Stimulated activated naive B cell treated with anti-CD40 and anti-IgM and Interleukin-4, amounts not matched to agents 10 μg/mL and 1 μg/mL and 100 μg/mL, for 72 hours (primary cell): ENCODE measurements around the gene COLQ.
"Not testable (repeated sequence)": the region's sequence is repeated elsewhere in the genome, so short reads cannot be mapped to it uniquely, and the experiment has no call there.

Experiments
- ATAC-seq, 2 donors: fragments of 150-1000 bp; cut with Tn5 transposase; replicated peaks; 2 replicates each; pipeline ENCODE4 v1.10.0; 2021; ENCODE audit warnings: moderate library complexity in 1 of 2
- DNase-seq: peaks from one replicate; pipeline ENCODE4 v3.0.0; 2021
- H3K27ac Mint-ChIP-seq: one replicate; pipeline ENCODE4 v1.8.0; 2022; ENCODE audit warnings: mild to moderate bottlenecking, mixed read lengths
- H3K27me3 Mint-ChIP-seq, 2 donors: one replicate each; pipeline ENCODE4 v1.8.0; 2022; ENCODE audit warnings: mixed read lengths in 2 of 2
- H3K36me3 Mint-ChIP-seq, 2 donors: one replicate each; pipeline ENCODE4 v1.8.0; 2022; ENCODE audit warnings: mixed read lengths in 2 of 2, mild to moderate bottlenecking in 1 of 2
- H3K4me1 Mint-ChIP-seq, 2 donors: one replicate each; pipeline ENCODE4 v1.8.0; 2022; ENCODE audit warnings: mixed read lengths in 2 of 2, mild to moderate bottlenecking in 1 of 2
- H3K4me3 Mint-ChIP-seq, 2 donors: one replicate each; pipeline ENCODE4 v1.8.0; 2022; ENCODE audit warnings: mild to moderate bottlenecking in 2 of 2, mixed read lengths in 2 of 2, moderate library complexity in 1 of 2
- H3K9me3 Mint-ChIP-seq, 2 donors: one replicate each; pipeline ENCODE4 v1.8.0; 2022; ENCODE audit warnings: mixed read lengths in 2 of 2, mild to moderate bottlenecking in 1 of 2

Gene COLQ

DNA sequence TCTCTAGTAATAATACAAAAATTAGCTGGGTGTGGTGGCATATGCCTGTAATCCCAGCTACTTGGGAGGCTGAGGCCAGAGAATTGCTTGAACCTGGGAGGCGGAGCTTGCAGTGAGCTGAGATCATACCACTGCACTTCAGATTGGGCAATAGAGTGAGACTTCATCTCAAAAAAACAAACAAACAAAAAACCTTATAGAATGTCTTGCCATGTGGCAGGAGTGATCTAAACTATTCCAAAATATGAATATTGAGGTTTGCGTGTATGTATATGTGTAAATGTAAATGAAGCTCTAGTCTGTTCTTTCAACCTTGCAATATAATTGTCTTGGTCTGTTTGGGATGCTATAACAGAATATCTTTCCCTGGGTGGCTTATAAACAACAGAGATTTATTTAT, 11.1 kb upstream of the COLQ start:
- H3K36me3 Mint-ChIP-seq, H3K4me3 Mint-ChIP-seq, H3K9me3 Mint-ChIP-seq, ATAC-seq, DNase-seq, H3K27ac Mint-ChIP-seq, H3K27me3 Mint-ChIP-seq: not testable (repeated sequence)
- H3K4me1 Mint-ChIP-seq: peaks cover 7 to 13% of the 10 kb centered on the region in 2 donors

GRCh38 chr3:15531346-15531745, 9.8 kb upstream of the COLQ start:
- Mint-ChIP-seq H3K4me1 (peaks cover 7 to 10% of the 10 kb centered on the region in 2 donors), H3K27ac (no peak overlapping the region), H3K27me3 (no peaks in the 10 kb centered on the region), H3K36me3 (peaks cover 0 to 2% of the 10 kb centered on the region in 2 donors), H3K4me3 (no peak overlapping the region), H3K9me3 (no peaks in the 10 kb centered on the region)
- DNase-seq: no peak
- ATAC-seq: no peak

- DNase-seq (no peak), ATAC-seq (no peak)
- H3K27ac Mint-ChIP-seq: no peak overlapping the region
- no peak overlapping the region for H3K4me3 Mint-ChIP-seq
- H3K27me3 Mint-ChIP-seq: no peaks in the 10 kb centered on the region
- H3K36me3 Mint-ChIP-seq: peaks cover 4% of the 10 kb centered on the region in 2 donors
- peaks cover 0 to 3% of the 10 kb centered on the region in 2 donors for H3K9me3 Mint-ChIP-seq
- no peaks in the 10 kb centered on the region for H3K4me1 Mint-ChIP-seq
These were observed 7.5 kb upstream of the COLQ start for GRCh38 chr3:15528854-15529537.

- H3K27me3 Mint-ChIP-seq: no peaks in the 10 kb centered on the region
- H3K4me3 Mint-ChIP-seq: no peak overlapping the region
- ATAC-seq: peak in 1 of 2 donors; percentile 48
- H3K27ac Mint-ChIP-seq: no peak overlapping the region
- H3K36me3 Mint-ChIP-seq: peaks cover 4% of the 10 kb centered on the region in 2 donors
- no peaks in the 10 kb centered on the region for H3K4me1 Mint-ChIP-seq
- no peak for DNase-seq
- H3K9me3 Mint-ChIP-seq: peaks cover 0 to 3% of the 10 kb centered on the region in 2 donors
These were observed 5.5 kb upstream of the COLQ start for GRCh38 chr3:15527031-15527459.

- no peak overlapping the region for H3K27ac Mint-ChIP-seq
- ATAC-seq (no peak), DNase-seq (no peak)
- H3K9me3 Mint-ChIP-seq: peaks cover 0 to 3% of the 10 kb centered on the region in 2 donors
- no peak overlapping the region for H3K4me3 Mint-ChIP-seq
- peaks cover 4% of the 10 kb centered on the region in 2 donors for H3K36me3 Mint-ChIP-seq
- peaks cover 8 to 10% of the 10 kb centered on the region in 2 donors for H3K4me1 Mint-ChIP-seq
- H3K27me3 Mint-ChIP-seq: peaks cover 8 to 11% of the 10 kb centered on the region in 2 donors
These were observed 4.3 kb upstream of the COLQ start for GRCh38 chr3:15525790-15526189.

DNA sequence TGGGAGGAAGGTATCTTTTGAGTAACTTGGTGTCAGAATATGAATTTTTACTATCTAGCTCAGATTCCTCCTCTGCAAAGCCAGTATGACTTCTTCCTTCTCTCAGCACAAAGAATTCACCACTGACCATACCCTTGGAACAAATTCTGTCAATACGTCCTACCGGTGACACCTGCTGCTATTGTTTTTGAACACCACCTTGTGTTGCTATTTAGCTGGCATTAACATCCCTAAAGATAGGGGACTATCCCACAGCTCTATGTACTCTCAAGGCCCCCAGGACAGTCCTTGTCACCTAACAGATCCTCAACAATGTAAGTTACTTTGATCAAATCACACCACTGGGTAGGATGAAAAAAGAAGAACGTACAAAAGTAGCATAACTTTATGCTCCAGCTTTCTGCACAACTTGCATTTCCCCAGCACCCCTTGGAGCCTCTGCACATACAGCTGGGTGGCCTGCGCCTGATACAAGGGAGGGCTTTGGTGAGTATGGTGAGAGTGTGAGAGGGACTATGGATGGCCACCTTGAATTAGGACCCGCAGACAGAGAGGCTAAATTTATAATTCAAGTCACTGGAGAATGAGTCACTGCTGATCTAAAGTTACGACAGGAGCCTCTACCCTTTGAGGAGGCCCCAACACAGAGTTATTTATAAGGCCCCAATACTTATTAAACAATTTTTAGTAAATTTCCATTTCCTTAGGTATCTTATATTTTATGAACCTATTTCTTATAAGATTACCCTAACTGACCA, 2.3 kb upstream of the COLQ start:
- H3K36me3 Mint-ChIP-seq: peaks cover 2 to 4% of the 10 kb centered on the region in 2 donors
- ATAC-seq (no peak), DNase-seq (no peak)
- H3K4me3 Mint-ChIP-seq: no peak overlapping the region
- H3K27me3 Mint-ChIP-seq: peaks cover 11 to 18% of the 10 kb centered on the region in 2 donors
- no peak overlapping the region for H3K27ac Mint-ChIP-seq
- peaks cover 0 to 3% of the 10 kb centered on the region in 2 donors for H3K9me3 Mint-ChIP-seq
- peaks cover 8 to 16% of the 10 kb centered on the region in 2 donors for H3K4me1 Mint-ChIP-seq

DNA sequence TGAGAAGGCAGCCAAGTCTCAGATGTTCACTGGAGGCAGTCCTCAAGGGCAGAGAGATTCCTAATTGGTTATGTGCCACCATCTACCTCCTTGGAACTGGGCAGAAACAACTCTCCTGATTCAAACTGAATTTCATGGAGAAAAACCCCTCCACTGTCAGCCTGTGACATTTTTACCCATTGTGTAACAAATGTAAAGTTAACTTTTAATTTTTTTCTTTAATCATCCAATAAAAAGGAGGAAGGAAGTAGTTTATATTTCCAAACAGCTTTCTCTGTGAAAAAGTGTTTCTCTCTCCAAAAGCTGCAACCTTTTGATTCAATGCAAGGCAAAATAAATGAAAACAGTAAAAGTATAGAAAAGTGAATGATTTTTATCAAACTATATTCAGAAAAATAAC, 510 bp upstream of the COLQ start:
- H3K27ac Mint-ChIP-seq: no peak overlapping the region
- ATAC-seq (no peak), DNase-seq (no peak)
- peaks cover 2 to 4% of the 10 kb centered on the region in 2 donors for H3K36me3 Mint-ChIP-seq
- peaks cover 8 to 16% of the 10 kb centered on the region in 2 donors for H3K4me1 Mint-ChIP-seq
- peaks cover 0 to 3% of the 10 kb centered on the region in 2 donors for H3K9me3 Mint-ChIP-seq
- H3K27me3 Mint-ChIP-seq: peaks cover 11 to 18% of the 10 kb centered on the region in 2 donors
- H3K4me3 Mint-ChIP-seq: no peak overlapping the region

DNA sequence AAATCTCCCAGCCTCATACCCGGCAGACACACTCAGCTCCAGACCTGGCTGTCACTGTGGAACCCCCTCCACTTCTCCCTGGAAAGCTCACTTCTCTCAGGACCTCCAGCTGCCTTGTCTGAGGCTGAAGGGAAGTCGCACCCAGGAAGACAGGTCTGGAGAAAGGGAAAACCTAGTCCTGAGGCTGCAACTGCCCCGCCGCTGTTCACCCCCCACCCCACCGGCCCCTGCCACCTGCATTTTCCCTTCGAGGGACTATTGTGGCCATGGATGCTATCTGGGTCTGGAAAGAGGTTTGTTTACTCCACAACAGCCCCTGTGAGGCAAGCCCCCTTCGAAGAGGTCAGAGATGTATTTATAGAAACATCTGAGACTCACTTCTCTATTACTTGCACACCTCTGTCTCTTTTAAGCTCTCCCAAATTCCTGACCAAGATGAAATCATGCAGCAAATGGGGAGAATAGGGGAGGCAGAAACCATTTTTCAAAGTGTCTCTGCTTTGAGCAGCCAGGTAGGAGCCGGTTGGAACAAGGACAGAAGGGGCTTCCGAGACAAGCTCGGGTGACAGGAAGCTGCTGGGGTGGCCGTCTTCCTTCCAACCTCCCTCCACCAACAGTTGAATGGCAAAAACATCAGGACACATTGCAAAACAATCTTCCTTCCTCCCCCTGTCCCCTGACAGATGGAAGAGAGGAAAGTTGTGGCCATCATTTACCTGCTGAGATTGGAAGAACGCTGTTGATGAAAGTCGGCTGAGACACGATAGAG, 518 bp downstream of the COLQ start:
- peaks cover 8 to 16% of the 10 kb centered on the region in 2 donors for H3K4me1 Mint-ChIP-seq

DNA sequence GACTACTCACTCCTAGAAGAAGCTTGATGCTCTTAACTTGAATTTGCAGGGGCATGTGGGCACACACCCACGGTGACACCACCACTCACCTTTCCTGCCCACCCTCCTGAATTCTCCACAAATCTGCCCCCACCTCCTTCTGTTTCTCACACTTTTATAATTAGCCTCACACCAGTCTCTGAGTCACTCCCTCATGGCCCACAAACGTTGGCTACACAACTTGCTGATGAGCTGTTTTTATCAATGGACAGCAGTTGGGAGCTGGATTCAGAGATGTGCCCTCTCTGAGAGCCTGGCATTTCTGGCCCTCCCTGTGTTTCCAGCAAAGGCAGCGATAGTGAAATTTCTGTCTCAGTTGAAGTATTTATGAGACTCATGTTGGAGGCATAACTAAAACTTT, 1.3 kb downstream of the COLQ start:
- DNase-seq (no peak), ATAC-seq (no peak)
- Mint-ChIP-seq H3K9me3 (no peaks in the 10 kb centered on the region), H3K27me3 (peaks cover 11 to 18% of the 10 kb centered on the region in 2 donors), H3K27ac (peak overlapping the region; percentile 53), H3K36me3 (no peaks in the 10 kb centered on the region), H3K4me1 (peaks cover 8 to 16% of the 10 kb centered on the region in 2 donors), H3K4me3 (no peak overlapping the region)

More for the DNA sequence above, 518 bp downstream of the COLQ start:
- Mint-ChIP-seq H3K4me3 (peak overlapping the region in 1 of 2 donors; percentile 23), H3K36me3 (peaks cover 2 to 4% of the 10 kb centered on the region in 2 donors), H3K27ac (no peak overlapping the region), H3K9me3 (peaks cover 0 to 2% of the 10 kb centered on the region in 2 donors), H3K27me3 (peaks cover 11 to 18% of the 10 kb centered on the region in 2 donors)
- ATAC-seq (peak in 1 of 2 donors; percentile 46), DNase-seq (no peak)

GRCh38 chr3:15519096-15519495, 2.4 kb downstream of the COLQ start:
- H3K27ac Mint-ChIP-seq: no peak overlapping the region
- DNase-seq (no peak), ATAC-seq (no peak)
- H3K36me3 Mint-ChIP-seq: no peaks in the 10 kb centered on the region
- H3K27me3 Mint-ChIP-seq: peaks cover 11 to 18% of the 10 kb centered on the region in 2 donors
- peaks cover 8 to 16% of the 10 kb centered on the region in 2 donors for H3K4me1 Mint-ChIP-seq
- H3K9me3 Mint-ChIP-seq: no peaks in the 10 kb centered on the region
- H3K4me3 Mint-ChIP-seq: no peak overlapping the region

DNA sequence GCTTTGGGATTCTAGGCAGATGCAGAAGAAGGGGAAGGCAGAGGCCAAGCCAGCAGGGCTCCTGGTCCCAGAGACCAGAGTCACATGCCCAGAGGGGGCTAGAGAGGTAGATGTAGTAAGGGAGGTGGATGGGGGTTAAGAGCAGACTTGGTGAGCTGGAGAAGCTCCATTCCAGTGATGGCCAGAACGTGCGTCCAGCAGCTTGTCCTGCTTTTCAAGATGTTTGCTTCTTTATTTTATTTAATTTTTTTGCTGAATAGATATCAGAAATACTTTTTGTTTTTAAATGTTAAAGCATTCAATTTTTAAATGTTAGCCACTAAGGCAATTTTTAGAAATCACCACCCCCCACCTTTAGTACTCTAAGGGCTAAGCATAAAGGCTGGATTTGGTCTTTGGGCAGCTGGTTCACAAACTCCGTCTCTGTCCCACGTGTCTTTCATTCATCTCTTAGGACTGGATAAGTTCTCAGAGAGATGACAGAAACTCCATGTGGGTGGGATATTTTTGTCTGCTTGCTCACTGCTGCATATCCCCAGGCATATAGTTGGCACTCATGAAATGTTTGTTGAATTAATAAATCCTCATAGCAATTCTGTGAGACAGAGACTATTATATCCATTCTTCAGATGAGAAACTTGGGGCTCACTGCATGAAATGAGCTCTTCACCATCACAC, 6.7 kb downstream of the COLQ start:
- DNase-seq: no peak
- H3K9me3 Mint-ChIP-seq: no peaks in the 10 kb centered on the region
- H3K4me3 Mint-ChIP-seq: no peak overlapping the region
- ATAC-seq: no peak
- H3K27me3 Mint-ChIP-seq: peaks cover 0 to under 1% of the 10 kb centered on the region in 2 donors
- no peak overlapping the region for H3K27ac Mint-ChIP-seq
- H3K36me3 Mint-ChIP-seq: peaks cover 0 to 4% of the 10 kb centered on the region in 2 donors
- H3K4me1 Mint-ChIP-seq: peaks cover 0 to 3% of the 10 kb centered on the region in 2 donors

DNA sequence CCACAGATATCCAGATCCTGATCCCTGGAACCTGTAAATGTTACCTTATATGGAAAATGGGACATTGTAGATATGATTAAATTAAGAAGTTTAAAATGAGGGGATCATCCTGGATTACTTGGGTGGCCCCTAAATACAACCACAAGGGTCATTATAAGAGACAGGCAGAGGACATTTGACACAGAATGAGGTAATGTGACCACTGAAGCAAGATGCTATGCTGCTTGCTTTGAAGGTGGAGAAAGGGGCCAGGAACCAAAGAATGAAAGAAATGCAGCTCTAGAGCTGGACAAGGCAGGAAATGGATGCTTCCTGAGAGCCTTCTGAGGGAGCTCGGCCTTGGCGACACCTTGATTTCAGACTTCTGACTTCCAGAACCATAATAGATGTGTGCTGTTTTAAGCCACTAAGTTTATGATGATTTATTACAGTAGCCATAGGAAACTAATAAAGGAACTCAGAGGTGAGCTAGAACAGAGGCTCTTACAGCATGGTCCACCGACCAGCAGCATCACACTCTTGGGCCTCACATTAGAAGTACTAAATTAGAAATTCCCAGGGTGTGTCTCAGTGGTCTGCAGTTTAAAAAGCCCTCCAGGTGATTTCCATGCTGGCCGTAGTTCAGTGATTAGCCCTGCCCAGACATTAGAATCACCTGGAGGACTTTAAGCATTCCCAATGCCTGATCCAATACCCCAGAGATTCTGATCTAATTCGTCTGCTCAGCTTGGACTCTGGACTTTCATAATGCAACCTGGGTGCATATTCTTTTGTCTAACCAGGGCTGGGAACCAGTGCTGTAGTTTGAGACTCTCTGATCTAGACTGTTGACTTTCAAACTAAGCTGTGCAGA, 7.5 kb downstream of the COLQ start:
- Mint-ChIP-seq H3K4me1 (peaks cover 0 to 3% of the 10 kb centered on the region in 2 donors), H3K27me3 (no peaks in the 10 kb centered on the region), H3K36me3 (peaks cover 0 to 4% of the 10 kb centered on the region in 2 donors), H3K27ac (no peak overlapping the region), H3K9me3 (no peaks in the 10 kb centered on the region), H3K4me3 (no peak overlapping the region)
- ATAC-seq (peak; percentile 60 to 78), DNase-seq (no peak)

- Mint-ChIP-seq H3K4me3 (no peak overlapping the region), H3K9me3 (no peaks in the 10 kb centered on the region), H3K27ac (no peak overlapping the region), H3K27me3 (no peaks in the 10 kb centered on the region), H3K36me3 (peaks cover 0 to 4% of the 10 kb centered on the region in 2 donors), H3K4me1 (peaks cover 0 to 3% of the 10 kb centered on the region in 2 donors)
- ATAC-seq (no peak), DNase-seq (no peak)
These were observed 8.4 kb downstream of the COLQ start for GRCh38 chr3:15513116-15513515.
